Ovary (tissue), 3 donors: ENCODE measurements around the gene HS6ST2.

Experiments
- CTCF ChIP-seq, 3 donors: fragments of 450-650 bp in 2 of 3; fragments of 200-600 bp in 1 of 3; IDR thresholded peaks; one replicate each; pipeline versions ENCODE4 v1.5.1 to v1.8.0; 2016 to 2022; ENCODE audit warnings: antibody characterized with exemption in 3 of 3, mild to moderate bottlenecking in 1 of 3
- EP300 ChIP-seq: sonication (generic); formaldehyde crosslinking; IDR thresholded peaks from one replicate; pipeline ENCODE4 v1.6.1; 2017; ENCODE audit warnings: antibody characterized with exemption
- POLR2A ChIP-seq: fragments of 450-650 bp; IDR thresholded peaks from one replicate; pipeline ENCODE4 v1.6.1; 2017; ENCODE audit warnings: antibody characterized with exemption, mild to moderate bottlenecking, moderate library complexity
- donor health status: DM: no; HTN: no; CAD: no.

- TF ChIP-seq CTCF (IDR thresholded peaks at IDR 0.05) (no peak), POLR2A (no peak), EP300 (no peak)
These were observed 287.2 kb downstream of the HS6ST2 start for GRCh38 chrX:132671229-132671641.
